ENCODE results near the gene ARID2.

The ARID2 gene

DNA sequence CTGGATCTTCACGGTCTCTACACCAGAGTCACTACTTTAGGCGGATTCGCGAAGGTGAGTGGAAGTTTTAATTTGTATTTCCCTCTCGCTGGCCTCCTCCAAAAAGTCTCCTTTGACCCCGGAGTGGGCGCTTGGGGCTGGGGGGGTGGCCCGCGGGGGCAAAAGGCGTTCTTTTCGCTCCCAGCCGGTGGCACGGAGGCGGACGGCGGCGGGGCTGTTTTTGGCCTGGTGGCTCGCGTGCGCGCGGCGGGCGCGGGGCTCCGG lies 510 bp downstream of the ARID2 start:
- peak overlapping the region; percentile 78 for H2AFZ ChIP-seq (ENCODE audit: insufficient read depth, low read length, poor library complexity)

DNA sequence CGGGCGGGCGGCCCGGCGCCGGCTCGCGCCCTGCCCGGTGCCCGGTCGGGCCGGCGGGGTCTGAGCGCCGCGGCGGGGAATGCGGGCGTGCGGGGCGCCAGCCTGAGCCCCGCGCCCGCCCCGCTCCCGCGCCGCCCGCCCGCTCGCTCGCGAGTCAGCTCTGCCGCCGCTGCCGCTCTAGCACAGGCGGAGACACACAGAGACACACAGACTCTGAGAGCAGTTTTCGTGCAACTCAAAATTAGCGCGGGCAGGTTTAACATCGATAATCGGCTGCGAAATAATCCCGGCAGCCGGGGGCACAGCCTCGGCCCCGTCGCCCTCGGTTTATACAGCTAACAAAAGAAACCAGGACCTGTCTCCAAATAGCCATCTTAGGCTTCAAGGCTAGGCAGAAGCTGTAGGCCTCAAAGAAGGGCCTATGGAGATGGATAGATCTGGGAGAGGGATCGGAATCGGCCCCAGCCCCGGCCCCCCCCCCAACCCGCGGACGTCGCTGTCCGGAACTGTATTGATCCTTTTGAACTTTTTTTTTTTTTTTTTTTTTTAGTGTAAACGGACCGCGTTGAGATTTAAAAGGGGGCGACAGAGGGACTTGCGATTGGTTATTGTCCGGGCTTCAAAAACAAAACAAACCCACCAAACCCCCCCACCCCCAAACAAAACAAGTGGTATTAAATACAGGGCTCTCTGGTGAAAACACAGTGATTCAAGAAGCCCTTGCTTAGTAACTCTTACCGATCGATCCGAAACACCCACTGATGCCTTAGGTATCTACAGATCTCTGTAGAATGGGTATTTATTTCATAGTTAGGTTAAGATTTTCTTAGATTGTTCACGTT lies 1.1 kb downstream of the ARID2 start:
- Histone ChIP-seq H3K18ac (ENCODE audit: low read length) (peak overlapping the region; percentile 97), H3K79me1 (ENCODE audit: low read length) (peaks cover 30% of the 10 kb centered on the region), H3K36me3 (ENCODE audit: control insufficient read depth in 1 of 2, insufficient read depth in 2 of 2, low read length in 2 of 2) (peaks cover 0 to 5% of the 10 kb centered on the region in 2 experiments), H3K27me3 (ENCODE audit: insufficient read depth, low read length) (no peaks in the 10 kb centered on the region), H2BK5ac (ENCODE audit: low read depth, low read length, poor library complexity) (peak overlapping the region; percentile 95), H2AFZ (ENCODE audit: insufficient read depth, low read length, poor library complexity) (peak overlapping the region; percentile 71), H3K4me3 (ENCODE audit: low read depth, low read length) (peak overlapping the region; percentile 93), H3K4me2 (ENCODE audit: low read length) (peak overlapping the region; percentile 86), H4K8ac (ENCODE audit: low read depth, low read length) (peak overlapping the region; percentile 98), H2BK120ac (ENCODE audit: insufficient read depth, low read length, poor library complexity) (peak overlapping the region; percentile 88), H4K12ac (ENCODE audit: low read depth, low read length) (peak overlapping the region; percentile 75), H3K79me2 (ENCODE audit: control insufficient read depth, insufficient read depth, low read length, poor library complexity) (peaks cover 21% of the 10 kb centered on the region), H3K23ac (ENCODE audit: low read length) (no peak overlapping the region), H3K4ac (ENCODE audit: low read depth, low read length) (peak overlapping the region; percentile 95), H2BK12ac (ENCODE audit: low read length) (peak overlapping the region; percentile 64), H3K4me1 (ENCODE audit: control insufficient read depth in 1 of 2, insufficient read depth in 2 of 2, low read length in 2 of 2) (no peaks in the 10 kb centered on the region), H3K27ac (ENCODE audit: low read depth, low read length) (peak overlapping the region; percentile 99), H4K91ac (ENCODE audit: low read depth, low read length) (peak overlapping the region; percentile 99), H3K9ac (ENCODE audit: low read length) (peak overlapping the region; percentile 93), H3K9me3 (ENCODE audit: insufficient read depth, low read depth, low read length) (no peaks in the 10 kb centered on the region), H3K14ac (ENCODE audit: low read length) (peak overlapping the region; percentile 98), H2AK5ac (ENCODE audit: low read length) (peak overlapping the region; percentile 79)
- no CpG with 5 or more reads among the region's 67 CpGs for WGBS (ENCODE audit: extremely low coverage, insufficient coverage, insufficient read length)
- DNase-seq = peak; percentile 44 to 66

More for the DNA sequence above, 510 bp downstream of the ARID2 start:
- peak in 1 of 2 donors; percentile 50 for DNase-seq
- Histone ChIP-seq H3K4me2 (ENCODE audit: low read length) (peak overlapping the region; percentile 74), H3K23ac (ENCODE audit: low read length) (no peak overlapping the region), H3K9ac (ENCODE audit: low read length) (peak overlapping the region; percentile 93), H4K12ac (ENCODE audit: low read depth, low read length) (peak overlapping the region; percentile 97), H4K8ac (ENCODE audit: low read depth, low read length) (peak overlapping the region; percentile 98), H2BK120ac (ENCODE audit: insufficient read depth, low read length, poor library complexity) (peak overlapping the region; percentile 97), H2AK5ac (ENCODE audit: low read length) (peak overlapping the region; percentile 74), H3K4ac (ENCODE audit: low read depth, low read length) (peak overlapping the region; percentile 95), H2BK12ac (ENCODE audit: low read length) (peak overlapping the region; percentile 84), H3K36me3 (ENCODE audit: control insufficient read depth in 1 of 2, insufficient read depth in 2 of 2, low read length in 2 of 2) (peaks cover 0 to 3% of the 10 kb centered on the region in 2 experiments), H3K14ac (ENCODE audit: low read length) (peak overlapping the region; percentile 98), H3K18ac (ENCODE audit: low read length) (peak overlapping the region; percentile 91), H2BK5ac (ENCODE audit: low read depth, low read length, poor library complexity) (peak overlapping the region; percentile 95), H3K4me1 (ENCODE audit: control insufficient read depth in 1 of 2, insufficient read depth in 2 of 2, low read length in 2 of 2) (no peaks in the 10 kb centered on the region), H3K79me2 (ENCODE audit: control insufficient read depth, insufficient read depth, low read length, poor library complexity) (peaks cover 21% of the 10 kb centered on the region), H3K4me3 (ENCODE audit: low read depth, low read length) (peak overlapping the region; percentile 93), H3K9me3 (ENCODE audit: insufficient read depth, low read depth, low read length) (no peaks in the 10 kb centered on the region), H3K27ac (ENCODE audit: low read depth, low read length) (peak overlapping the region; percentile 99), H3K27me3 (ENCODE audit: insufficient read depth, low read length) (no peaks in the 10 kb centered on the region), H3K79me1 (ENCODE audit: low read length) (peaks cover 30% of the 10 kb centered on the region), H4K91ac (ENCODE audit: low read depth, low read length) (peak overlapping the region; percentile 99)
- whole genome bisulfite sequencing (ENCODE audit: extremely low coverage, insufficient coverage, insufficient read length) = no CpG with 5 or more reads among the region's 26 CpGs

DNA sequence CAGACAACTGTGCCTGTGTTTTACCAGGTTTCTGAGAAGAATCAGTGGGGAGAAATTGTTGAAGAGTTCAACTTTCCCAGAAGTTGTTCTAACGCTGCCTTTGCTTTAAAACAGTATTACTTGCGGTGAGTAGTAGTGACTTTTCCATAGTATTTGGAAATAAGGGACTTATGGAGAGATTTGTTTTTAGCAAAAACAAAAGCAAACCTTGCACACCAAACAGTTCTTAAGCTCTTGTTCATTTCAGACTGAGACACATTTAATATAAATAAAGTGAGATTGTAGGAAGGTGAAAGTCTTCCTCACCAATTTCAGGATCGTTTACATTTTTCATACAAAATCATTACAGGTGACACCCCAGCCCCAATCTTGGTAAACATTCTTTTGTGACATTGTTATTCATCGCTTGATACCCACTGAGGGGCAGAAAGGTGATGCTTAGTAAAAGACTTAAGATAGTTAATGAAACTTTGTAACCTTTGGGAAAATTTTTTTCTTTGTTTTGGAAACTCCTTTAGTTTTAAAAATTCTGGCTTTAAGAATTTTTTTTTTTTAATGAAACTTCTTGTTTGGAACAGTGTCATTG lies 1.8 kb downstream of the ARID2 start:
- no peak overlapping the region for H3K4ac ChIP-seq (ENCODE audit: low read depth, low read length)
- no peak for DNase-seq
- H3K4me3 ChIP-seq (ENCODE audit: low read depth, low read length) = no peak overlapping the region
- peaks cover 0 to 5% of the 10 kb centered on the region in 2 experiments for H3K36me3 ChIP-seq (ENCODE audit: control insufficient read depth in 1 of 2, insufficient read depth in 2 of 2, low read length in 2 of 2)
- no peak overlapping the region for H3K18ac ChIP-seq (ENCODE audit: low read length)
- no peak overlapping the region for H4K91ac ChIP-seq (ENCODE audit: low read depth, low read length)
- no peak overlapping the region for H3K23ac ChIP-seq (ENCODE audit: low read length)
- no peak overlapping the region for H2AK5ac ChIP-seq (ENCODE audit: low read length)
- WGBS (ENCODE audit: extremely low coverage, insufficient coverage, insufficient read length) = no CpG with 5 or more reads among the region's 4 CpGs
- H2BK5ac ChIP-seq (ENCODE audit: low read depth, low read length, poor library complexity) = no peak overlapping the region
- H4K8ac ChIP-seq (ENCODE audit: low read depth, low read length) = no peak overlapping the region
- peaks cover 21% of the 10 kb centered on the region for H3K79me2 ChIP-seq (ENCODE audit: control insufficient read depth, insufficient read depth, low read length, poor library complexity)
- H3K27me3 ChIP-seq (ENCODE audit: insufficient read depth, low read length) = no peaks in the 10 kb centered on the region
- no peak overlapping the region for H2AFZ ChIP-seq (ENCODE audit: insufficient read depth, low read length, poor library complexity)
- H3K14ac ChIP-seq (ENCODE audit: low read length) = no peak overlapping the region
- no peak overlapping the region for H4K12ac ChIP-seq (ENCODE audit: low read depth, low read length)
- no peak overlapping the region for H2BK120ac ChIP-seq (ENCODE audit: insufficient read depth, low read length, poor library complexity)
- H3K4me2 ChIP-seq (ENCODE audit: low read length) = peak overlapping the region; percentile 86
- H3K27ac ChIP-seq (ENCODE audit: low read depth, low read length) = peak overlapping the region; percentile 99
- no peaks in the 10 kb centered on the region for H3K4me1 ChIP-seq (ENCODE audit: control insufficient read depth in 1 of 2, insufficient read depth in 2 of 2, low read length in 2 of 2)
- no peak overlapping the region for H3K9ac ChIP-seq (ENCODE audit: low read length)
- H3K9me3 ChIP-seq (ENCODE audit: insufficient read depth, low read depth, low read length) = no peaks in the 10 kb centered on the region
- peaks cover 30% of the 10 kb centered on the region for H3K79me1 ChIP-seq (ENCODE audit: low read length)
- no peak overlapping the region for H2BK12ac ChIP-seq (ENCODE audit: low read length)

DNA sequence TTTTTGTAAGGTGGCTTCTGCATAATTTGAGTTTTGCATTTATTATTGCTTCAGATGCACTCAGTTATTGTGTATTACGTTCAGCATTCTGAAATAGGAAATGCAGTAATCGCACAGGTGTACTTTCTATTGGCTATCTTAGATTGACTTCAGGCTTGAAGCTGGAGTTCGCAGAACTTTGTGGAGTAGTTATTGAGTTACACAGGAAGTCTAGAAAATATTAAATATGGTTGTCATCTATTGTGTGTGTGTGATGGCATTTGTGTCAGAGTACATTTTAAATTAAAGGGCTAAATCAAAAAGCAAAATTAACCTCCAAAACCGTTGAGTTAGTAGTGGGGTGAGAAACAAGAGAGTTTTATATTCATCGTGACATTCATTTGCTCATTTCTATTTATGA lies 2.7 kb downstream of the ARID2 start:
- Histone ChIP-seq H4K12ac (ENCODE audit: low read depth, low read length) (no peak overlapping the region), H2BK12ac (ENCODE audit: low read length) (no peak overlapping the region), H2AFZ (ENCODE audit: insufficient read depth, low read length, poor library complexity) (no peak overlapping the region), H3K36me3 (ENCODE audit: control insufficient read depth in 1 of 2, insufficient read depth in 2 of 2, low read length in 2 of 2) (peaks cover 0 to 5% of the 10 kb centered on the region in 2 experiments), H3K23ac (ENCODE audit: low read length) (no peak overlapping the region), H4K91ac (ENCODE audit: low read depth, low read length) (no peak overlapping the region), H3K79me1 (ENCODE audit: low read length) (peaks cover 24% of the 10 kb centered on the region), H3K4ac (ENCODE audit: low read depth, low read length) (peak overlapping the region; percentile 94), H2BK120ac (ENCODE audit: insufficient read depth, low read length, poor library complexity) (no peak overlapping the region), H3K9ac (ENCODE audit: low read length) (no peak overlapping the region), H3K27ac (ENCODE audit: low read depth, low read length) (no peak overlapping the region), H3K14ac (ENCODE audit: low read length) (no peak overlapping the region), H2BK5ac (ENCODE audit: low read depth, low read length, poor library complexity) (no peak overlapping the region), H3K27me3 (ENCODE audit: insufficient read depth, low read length) (no peaks in the 10 kb centered on the region), H3K18ac (ENCODE audit: low read length) (no peak overlapping the region), H3K79me2 (ENCODE audit: control insufficient read depth, insufficient read depth, low read length, poor library complexity) (peaks cover 17% of the 10 kb centered on the region), H4K8ac (ENCODE audit: low read depth, low read length) (no peak overlapping the region), H2AK5ac (ENCODE audit: low read length) (no peak overlapping the region), H3K4me1 (ENCODE audit: control insufficient read depth in 1 of 2, insufficient read depth in 2 of 2, low read length in 2 of 2) (no peaks in the 10 kb centered on the region), H3K4me2 (ENCODE audit: low read length) (no peak overlapping the region), H3K9me3 (ENCODE audit: insufficient read depth, low read depth, low read length) (no peaks in the 10 kb centered on the region), H3K4me3 (ENCODE audit: low read depth, low read length) (no peak overlapping the region)
- no peak for DNase-seq
- no CpG with 5 or more reads among the region's 5 CpGs for WGBS (ENCODE audit: extremely low coverage, insufficient coverage, insufficient read length)
